HG03558 (cell line): ENCODE data around the gene NCLN.
"Not testable (repeated sequence)": the region's sequence is repeated elsewhere in the genome, so short reads cannot be mapped to it uniquely, and the experiment has no call there.

Experiments
- ATAC-seq: cut with Tn5 transposase; IDR thresholded peaks from one replicate; pipeline ENCODE4 v1.9.1; 2021; ENCODE audit warnings: moderate number of reproducible peaks; ENCODE audit not compliant: unreplicated experiment; ENCODE audit errors: extremely low read depth

The NCLN gene

GRCh38 chr19:3221576-3221975 lies 35.8 kb downstream of the NCLN start:
- not testable (repeated sequence) for ATAC-seq

GRCh38 chr19:3222709-3223108 lies 37.0 kb downstream of the NCLN start:
- no peak for ATAC-seq

- ATAC-seq = no peak
These were observed 38.8 kb downstream of the NCLN start, which contains the start of gene CELF5 for GRCh38 chr19:3224346-3225168. Gene CELF5, plus strand, starts transcription at chr19:3224661. Its CDS starts 79 bp downstream, at chr19:3224740.

- no peak for ATAC-seq
These were observed 39.4 kb downstream of the NCLN start for GRCh38 chr19:3225169-3225485.

- ATAC-seq = no peak
These were observed 40.0 kb downstream of the NCLN start for GRCh38 chr19:3225677-3226093.

GRCh38 chr19:3227054-3227626 lies 41.4 kb downstream of the NCLN start:
- no peak for ATAC-seq

GRCh38 chr19:3229346-3229743 lies 43.6 kb downstream of the NCLN start:
- ATAC-seq = no peak

GRCh38 chr19:3229888-3230496 lies 44.3 kb downstream of the NCLN start:
- ATAC-seq = no peak

- ATAC-seq = no peak
These were observed 45.6 kb downstream of the NCLN start for GRCh38 chr19:3231288-3231687.

GRCh38 chr19:3233116-3233515 lies 47.4 kb downstream of the NCLN start:
- ATAC-seq = no peak

GRCh38 chr19:3233831-3234230 lies 48.1 kb downstream of the NCLN start:
- no peak for ATAC-seq

- no peak for ATAC-seq
These were observed 49.1 kb downstream of the NCLN start for GRCh38 chr19:3234800-3235199.

GRCh38 chr19:3235604-3236003 lies 49.9 kb downstream of the NCLN start:
- not testable (repeated sequence) for ATAC-seq

GRCh38 chr19:3236272-3236671 lies 50.5 kb downstream of the NCLN start:
- ATAC-seq = no peak

- no peak for ATAC-seq
These were observed 52.4 kb downstream of the NCLN start for GRCh38 chr19:3238066-3238561.

GRCh38 chr19:3239367-3239766 lies 53.6 kb downstream of the NCLN start:
- no peak for ATAC-seq

GRCh38 chr19:3243819-3244700 lies 58.3 kb downstream of the NCLN start:
- ATAC-seq = no peak

- ATAC-seq = no peak
These were observed 59.3 kb downstream of the NCLN start for GRCh38 chr19:3245050-3245449.

GRCh38 chr19:3248728-3249326 lies 63.1 kb downstream of the NCLN start:
- ATAC-seq = no peak

- no peak for ATAC-seq
These were observed 63.7 kb downstream of the NCLN start for GRCh38 chr19:3249408-3249807.
